Midbrain (tissue), 1 donor: ENCODE data around the gene ZNF593.

Experiments
- DNase-seq: peaks from one replicate; lab custom pipeline; 2025; lab: John Stamatoyannopoulos, UW

The ZNF593 gene

GRCh38 chr1:26148887-26149286, 20.8 kb upstream of the ZNF593 start:
- no peak for DNase-seq

GRCh38 chr1:26153966-26154532, 15.7 kb upstream of the ZNF593 start:
- DNase-seq: no peak

- DNase-seq: no peak
Observed at GRCh38 chr1:26154750-26155149, 15.0 kb upstream of the ZNF593 start.

GRCh38 chr1:26155370-26156284, 14.1 kb upstream of the ZNF593 start:
- DNase-seq: no peak

GRCh38 chr1:26156285-26157038, 13.2 kb upstream of the ZNF593 start:
- no peak for DNase-seq

- DNase-seq: no peak
Observed at GRCh38 chr1:26158271-26158907, 11.3 kb upstream of the ZNF593 start.

- no peak for DNase-seq
Observed at GRCh38 chr1:26158908-26159742, 10.6 kb upstream of the ZNF593 start, which contains the start of gene FAM110D. Gene FAM110D (plus strand): TSS chr1:26159079. CDS start chr1:26161292, 2,213 bp downstream.

- no peak for DNase-seq
Observed at GRCh38 chr1:26159743-26160039, 10.0 kb upstream of the ZNF593 start.

GRCh38 chr1:26160527-26161414, 8.9 kb upstream of the ZNF593 start:
- no peak for DNase-seq

- DNase-seq: peak; percentile 40
Observed at GRCh38 chr1:26161415-26162219, 8.1 kb upstream of the ZNF593 start.

- no peak for DNase-seq
Observed at GRCh38 chr1:26162220-26162709, 7.4 kb upstream of the ZNF593 start.

GRCh38 chr1:26163684-26164035, 6.0 kb upstream of the ZNF593 start:
- no peak for DNase-seq

GRCh38 chr1:26164036-26164860, 5.5 kb upstream of the ZNF593 start:
- DNase-seq: peak; percentile 52

- no peak for DNase-seq
Observed at GRCh38 chr1:26164861-26165842, 4.6 kb upstream of the ZNF593 start.

- no peak for DNase-seq
Observed at GRCh38 chr1:26166719-26167281, 2.9 kb upstream of the ZNF593 start.

- DNase-seq: peak; percentile 2
Observed at GRCh38 chr1:26168410-26169197, 1.1 kb upstream of the ZNF593 start, which contains the start of gene C1orf232. Gene C1orf232 (minus strand): TSS chr1:26168963. CDS start chr1:26168499, 464 bp downstream.
